ENCODE data around the gene DCBLD2. TPM values are rescaled to one million over a fixed set of nuclear protein-coding genes. Genes with fewer than 3 reads are reported as not detected.
"Not testable (repeated sequence)": the region's sequence is repeated elsewhere in the genome, so short reads cannot be mapped to it uniquely, and the experiment has no call there.

The DCBLD2 gene
- total and polyA plus RNA-seq, 2 of the 13 experiments (the other 11 are each of a cell fraction or from before 2014, with no cell fraction given), result 43.8 to 56.9 TPM

- 94% methylated on average over 6 of the region's 6 CpGs for WGBS (ENCODE audit: low lambda C conversion rate)
- peaks cover 0 to 10% of the 10 kb centered on the region in 2 experiments; a peak in 1 of 5 replicates for H3K36me3 ChIP-seq (replicated peaks in 1 of 2; ENCODE audit: control insufficient read depth in 1 of 2, insufficient read depth in 2 of 2, low read length in 2 of 2)
- BruUV-seq (replicated peaks), result no TSS peak
- H3K9me3 ChIP-seq (ENCODE audit: low read length), result no peaks in the 10 kb centered on the region
- H3K4me3 ChIP-seq (replicated peaks in 1 of 3; ENCODE audit: insufficient read depth in 1 of 3, low read depth in 2 of 3, low read length in 3 of 3), result no peak overlapping the region
- no peak overlapping the region for H3K27ac ChIP-seq (ENCODE audit: extremely low read length, insufficient read depth, low read length)
- ChIA-PET CTCF (ENCODE audit: low intra/inter-chr PET ratio, low total read pairs) (no interaction called here), POLR2A (interaction anchor here (1.2 to 1.8 kb wide), 2 partner anchors 9 to 17 kb away, joined by 3 to 7 read pairs; partner anchors contain the start of gene DCBLD2)
- no peak for ATAC-seq
- no peak overlapping the region for H3K9ac ChIP-seq (ENCODE audit: insufficient read depth, low read depth, low read length)
- FAIRE-seq, result no peak
- intact Hi-C loops (cut with micrococcal nuclease; ENCODE audit: unreplicated experiment), result no loop called here
- H3K4me1 ChIP-seq (ENCODE audit: insufficient read depth, low read length), result peaks cover 24% of the 10 kb centered on the region
- TF ChIP-seq ZBTB49 (CRISPR knock-in tag; IDR thresholded peaks at IDR 0.05; ENCODE audit: borderline replicate concordance) (no peak), TFDP1 (CRISPR knock-in tag; IDR thresholded peaks at IDR 0.05; ENCODE audit: borderline replicate concordance) (no peak), TFE3 (CRISPR knock-in tag; IDR thresholded peaks at IDR 0.05) (no peak), POGZ (CRISPR knock-in tag; IDR thresholded peaks at IDR 0.05) (no peak), ZMAT3 (CRISPR knock-in tag; conservative IDR thresholded peaks at IDR 0.05) (no peak), FOXK2 (IDR thresholded peaks at IDR 0.05) (no peak), TCF7L2 (IDR thresholded peaks at IDR 0.05; ENCODE audit: low read depth, low read length) (no peak), ZNF337 (CRISPR knock-in tag; IDR thresholded peaks at IDR 0.05; ENCODE audit: borderline replicate concordance, low read depth) (no peak), CERS6 (CRISPR knock-in tag; IDR thresholded peaks at IDR 0.05) (no peak), NFKB2 (CRISPR knock-in tag; IDR thresholded peaks at IDR 0.05; ENCODE audit: borderline replicate concordance) (no peak)
- no peak for DNase-seq (ENCODE audit: low spot score)
- in situ Hi-C loops (cut with HindIII; ENCODE audit: extremely low pct_ligation_motif_present, low pct_unique_long_range_greater_than_20kb), result no loop called here
- no peaks in the 10 kb centered on the region; a peak in 1 of 5 replicates for H3K27me3 ChIP-seq (ENCODE audit: control insufficient read depth in 1 of 2, insufficient read depth in 2 of 2, low read length in 2 of 2)
- H2AFZ ChIP-seq (ENCODE audit: low read length), result no peak overlapping the region
- peaks cover 6% of the 10 kb centered on the region; the same call in 1 of the 2 replicates for H4K20me1 ChIP-seq (ENCODE audit: insufficient read depth, low read length)
- H3K79me2 ChIP-seq (ENCODE audit: insufficient read depth, low read length), result peaks cover 34% of the 10 kb centered on the region
- H3K4me2 ChIP-seq (ENCODE audit: low read depth, low read length), result no peak overlapping the region
These were observed 16.7 kb downstream of the DCBLD2 start for GRCh38 chr3:98884675-98885371.

- H3K4me3 ChIP-seq (replicated peaks in 1 of 3; ENCODE audit: insufficient read depth in 1 of 3, low read depth in 2 of 3, low read length in 3 of 3); H3K9ac ChIP-seq (ENCODE audit: insufficient read depth, low read depth, low read length); H2AFZ ChIP-seq (ENCODE audit: low read length); CTCF ChIA-PET (ENCODE audit: low intra/inter-chr PET ratio, low total read pairs); H3K4me2 ChIP-seq (ENCODE audit: low read depth, low read length); H3K9me3 ChIP-seq (ENCODE audit: low read length); H3K4me1 ChIP-seq (ENCODE audit: insufficient read depth, low read length); H3K27me3 ChIP-seq (ENCODE audit: control insufficient read depth in 1 of 2, insufficient read depth in 2 of 2, low read length in 2 of 2); BruUV-seq (replicated peaks); ATAC-seq; FAIRE-seq; DNase-seq (ENCODE audit: low spot score); in situ Hi-C loops (cut with HindIII; ENCODE audit: extremely low pct_ligation_motif_present, low pct_unique_long_range_greater_than_20kb); POLR2A ChIA-PET; intact Hi-C loops (cut with micrococcal nuclease; ENCODE audit: unreplicated experiment); H3K27ac ChIP-seq (ENCODE audit: extremely low read length, insufficient read depth, low read length); H4K20me1 ChIP-seq (ENCODE audit: insufficient read depth, low read length): not testable (repeated sequence)
- WGBS (ENCODE audit: low lambda C conversion rate), result 94% methylated on average over 5 of the region's 5 CpGs
- Histone ChIP-seq H3K36me3 (replicated peaks in 1 of 2; ENCODE audit: control insufficient read depth in 1 of 2, insufficient read depth in 2 of 2, low read length in 2 of 2) (peaks cover 0 to 19% of the 10 kb centered on the region in 2 experiments; a peak in 2 of 5 replicates), H3K79me2 (ENCODE audit: insufficient read depth, low read length) (peaks cover 22% of the 10 kb centered on the region)
These were observed 18.7 kb downstream of the DCBLD2 start for GRCh38 chr3:98882614-98883333.

Data from HepG2 (cell line).